PFSK-1 (cell line): ENCODE results near the gene FAM124B.

Experiments
- FOXP2 ChIP-seq: optimal IDR thresholded peaks from 2 replicates; pipeline ENCODE3; 2011; ENCODE audit warnings: borderline replicate concordance, control low read depth, inconsistent platforms; ENCODE audit not compliant: insufficient read depth; ENCODE audit errors: extremely low read length, extremely low read depth
- POLR2AphosphoS5 ChIP-seq: IDR thresholded peaks from 2 replicates; pipeline ENCODE4 v1.6.1; 2012; ENCODE audit warnings: low read depth, mild to moderate bottlenecking, control low read depth, low read length, moderate library complexity
- SIN3A ChIP-seq: IDR thresholded peaks from 2 replicates; pipeline ENCODE4 v1.6.1; 2012; ENCODE audit warnings: mild to moderate bottlenecking, low read length, moderate library complexity, borderline replicate concordance; ENCODE audit not compliant: insufficient read depth
- TAF1 ChIP-seq: IDR thresholded peaks from 2 replicates; pipeline ENCODE4 v1.6.1; 2012; ENCODE audit warnings: low read length, control low read depth, borderline replicate concordance; ENCODE audit not compliant: insufficient read depth
- TF ChIP-seq, protein P1 (sequence below), 2 experiments: IDR thresholded peaks; 2 replicates each; pipeline versions ENCODE4 v1.6.1 to v1.8.0; 2011 to 2012; ENCODE audit warnings: low read depth in 2 of 2, low read length in 2 of 2, control low read depth in 1 of 2, inconsistent platforms in 1 of 2, mild to moderate bottlenecking in 1 of 2, moderate library complexity in 1 of 2; ENCODE audit not compliant: insufficient read depth in 1 of 2

The FAM124B gene

DNA sequence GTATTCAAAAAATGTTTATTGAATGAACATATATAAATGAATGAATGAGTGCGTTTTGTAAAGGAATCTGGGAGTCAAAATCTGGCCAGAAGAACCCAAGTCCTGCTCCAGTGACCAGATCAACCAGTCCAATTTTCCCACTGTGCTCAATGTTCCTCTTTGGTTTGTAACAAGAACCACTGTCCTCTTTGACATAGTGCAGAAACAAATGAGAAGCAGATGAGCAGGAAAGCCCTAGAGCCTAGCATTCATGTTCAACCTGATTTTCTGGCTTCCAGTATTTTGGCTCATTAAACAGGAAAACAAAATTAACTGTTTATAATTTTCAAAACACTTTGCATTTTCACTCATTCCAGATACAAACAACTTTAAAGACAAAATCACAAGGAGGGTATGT is 23.2 kb downstream of the FAM124B start:
- TF ChIP-seq TAF1 (no peak), SIN3A (no peak), FOXP2 (no peak), POLR2AphosphoS5 (no peak)
- TF ChIP-seq, protein P1, sequence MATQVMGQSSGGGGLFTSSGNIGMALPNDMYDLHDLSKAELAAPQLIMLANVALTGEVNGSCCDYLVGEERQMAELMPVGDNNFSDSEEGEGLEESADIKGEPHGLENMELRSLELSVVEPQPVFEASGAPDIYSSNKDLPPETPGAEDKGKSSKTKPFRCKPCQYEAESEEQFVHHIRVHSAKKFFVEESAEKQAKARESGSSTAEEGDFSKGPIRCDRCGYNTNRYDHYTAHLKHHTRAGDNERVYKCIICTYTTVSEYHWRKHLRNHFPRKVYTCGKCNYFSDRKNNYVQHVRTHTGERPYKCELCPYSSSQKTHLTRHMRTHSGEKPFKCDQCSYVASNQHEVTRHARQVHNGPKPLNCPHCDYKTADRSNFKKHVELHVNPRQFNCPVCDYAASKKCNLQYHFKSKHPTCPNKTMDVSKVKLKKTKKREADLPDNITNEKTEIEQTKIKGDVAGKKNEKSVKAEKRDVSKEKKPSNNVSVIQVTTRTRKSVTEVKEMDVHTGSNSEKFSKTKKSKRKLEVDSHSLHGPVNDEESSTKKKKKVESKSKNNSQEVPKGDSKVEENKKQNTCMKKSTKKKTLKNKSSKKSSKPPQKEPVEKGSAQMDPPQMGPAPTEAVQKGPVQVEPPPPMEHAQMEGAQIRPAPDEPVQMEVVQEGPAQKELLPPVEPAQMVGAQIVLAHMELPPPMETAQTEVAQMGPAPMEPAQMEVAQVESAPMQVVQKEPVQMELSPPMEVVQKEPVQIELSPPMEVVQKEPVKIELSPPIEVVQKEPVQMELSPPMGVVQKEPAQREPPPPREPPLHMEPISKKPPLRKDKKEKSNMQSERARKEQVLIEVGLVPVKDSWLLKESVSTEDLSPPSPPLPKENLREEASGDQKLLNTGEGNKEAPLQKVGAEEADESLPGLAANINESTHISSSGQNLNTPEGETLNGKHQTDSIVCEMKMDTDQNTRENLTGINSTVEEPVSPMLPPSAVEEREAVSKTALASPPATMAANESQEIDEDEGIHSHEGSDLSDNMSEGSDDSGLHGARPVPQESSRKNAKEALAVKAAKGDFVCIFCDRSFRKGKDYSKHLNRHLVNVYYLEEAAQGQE (IDR thresholded peaks at IDR 0.05; ENCODE audit: insufficient read depth in 1 of 2, low read depth in 2 of 2, low read length in 2 of 2), result no peak

DNA sequence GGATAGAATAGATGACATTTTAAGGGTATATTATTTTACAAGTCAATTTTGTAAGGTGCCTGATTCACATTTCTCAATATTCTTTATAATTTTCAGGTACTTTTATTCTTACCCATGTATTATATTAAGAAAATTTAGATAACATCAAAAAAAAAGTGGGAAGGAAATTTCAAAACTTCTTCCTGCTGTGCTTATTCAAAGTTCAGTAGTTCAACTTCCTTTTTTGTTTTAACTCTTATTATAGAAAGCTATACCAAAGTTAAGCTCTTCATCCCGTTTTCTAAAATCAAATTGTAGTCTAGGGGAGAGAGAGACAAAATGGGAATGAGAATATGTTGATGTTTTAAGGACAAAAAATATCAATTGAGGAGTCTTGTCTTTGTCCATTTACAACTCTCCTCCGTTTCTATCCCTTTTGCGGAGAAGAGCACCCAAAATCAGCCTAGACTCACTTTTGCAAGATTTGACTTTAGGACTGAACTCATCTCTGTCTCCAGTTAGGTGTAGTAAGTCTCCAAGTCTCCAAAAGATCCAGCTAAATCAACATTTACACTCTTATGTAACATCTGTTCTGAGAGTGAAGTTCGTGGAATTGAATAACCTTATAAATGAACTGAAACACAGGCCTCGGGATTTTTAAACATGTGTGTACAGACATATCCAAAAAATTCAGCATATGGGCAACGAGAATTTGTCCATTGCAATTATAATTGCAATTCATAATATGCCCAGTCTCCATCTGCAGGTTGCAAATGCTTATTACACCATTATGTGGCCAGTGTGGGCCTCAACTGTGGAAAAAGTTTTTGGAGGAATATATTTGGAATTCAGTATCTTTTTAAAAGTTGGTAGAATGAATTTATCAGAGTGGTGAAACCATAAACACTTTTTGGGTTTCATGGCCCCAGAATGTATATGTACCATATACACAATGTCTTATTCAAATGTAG is 23.9 kb downstream of the FAM124B start:
- TF ChIP-seq POLR2AphosphoS5, result no peak
- no peak for TF ChIP-seq FOXP2
- TF ChIP-seq, protein P1 (IDR thresholded peaks at IDR 0.05; ENCODE audit: insufficient read depth in 1 of 2, low read depth in 2 of 2, low read length in 2 of 2), result no peak
- TF ChIP-seq SIN3A, result no peak
- no peak for TF ChIP-seq TAF1

DNA sequence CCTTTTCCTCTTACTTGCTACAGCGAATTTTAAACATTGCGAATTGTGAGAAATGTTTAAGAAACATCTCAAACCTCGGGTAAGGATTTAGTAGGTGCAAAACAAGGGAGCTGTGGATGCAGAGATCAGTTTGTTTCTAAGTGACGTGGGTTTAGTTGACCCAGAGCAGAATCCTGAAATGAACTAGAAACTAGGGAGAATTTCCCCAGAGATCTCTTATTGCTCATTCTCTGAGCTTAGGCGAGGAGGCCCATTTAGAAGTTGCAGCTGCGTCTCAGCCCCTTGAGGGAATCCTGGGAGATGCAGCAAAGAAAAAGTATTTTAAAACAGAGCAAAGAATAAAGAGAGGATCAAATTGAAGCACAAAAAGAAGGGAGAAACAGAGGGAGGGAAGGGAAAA is 29.3 kb downstream of the FAM124B start:
- TF ChIP-seq SIN3A (no peak), FOXP2 (no peak), POLR2AphosphoS5 (no peak), TAF1 (no peak)
- TF ChIP-seq, protein P1 (IDR thresholded peaks at IDR 0.05; ENCODE audit: insufficient read depth in 1 of 2, low read depth in 2 of 2, low read length in 2 of 2), result no peak

DNA sequence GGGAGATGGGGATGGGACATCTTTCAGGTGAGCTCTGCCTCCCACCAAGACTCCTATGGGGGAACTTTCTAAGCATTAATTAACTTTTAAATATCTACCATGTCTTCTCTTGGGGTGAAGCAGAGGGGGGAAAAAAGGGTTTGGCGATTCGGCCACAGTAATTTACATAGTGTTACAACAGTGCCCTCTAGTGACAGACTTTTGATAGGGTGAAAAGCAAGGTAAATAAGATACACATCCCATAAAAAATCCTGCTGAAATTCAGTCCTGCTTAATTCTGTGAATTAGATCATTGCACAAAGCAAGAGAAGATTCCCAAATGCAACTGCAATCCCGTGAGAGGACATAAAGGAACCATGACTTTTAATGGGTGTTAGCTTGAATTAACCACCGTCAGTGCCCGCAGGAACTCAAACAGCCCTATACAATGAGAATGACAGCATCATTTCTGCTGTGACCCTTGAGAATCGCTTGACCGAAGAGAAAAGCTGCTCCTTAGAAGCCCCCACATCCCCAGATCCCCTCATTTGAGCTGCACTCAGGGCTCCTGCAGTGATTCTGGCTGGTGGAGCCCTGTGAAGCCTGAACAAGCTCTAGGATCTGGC is 32.8 kb downstream of the FAM124B start:
- TF ChIP-seq FOXP2 (no peak), POLR2AphosphoS5 (no peak), TAF1 (no peak), SIN3A (no peak)
- TF ChIP-seq, protein P1 (IDR thresholded peaks at IDR 0.05; ENCODE audit: insufficient read depth in 1 of 2, low read depth in 2 of 2, low read length in 2 of 2), result no peak
